Fibroblast of lung (primary cell): Measurements from ENCODE around the gene CCDC92. TPM values are rescaled to one million over a fixed set of nuclear protein-coding genes. Genes with fewer than 3 reads are reported as not detected.

Experiments
- DNase-seq, 2 donors: peaks; one replicate each; pipeline versions ENCODE4 v3.0.0 to v3.0.0-alpha.2; 2010; ENCODE audit warnings: low read depth in 2 of 2
- H2AFZ ChIP-seq: 2 replicates; pipeline ENCODE4 v1.5.1; 2012; ENCODE audit warnings: low read length, control low read depth, inconsistent platforms
- H3K27ac ChIP-seq: 2 replicates; pipeline ENCODE4 v1.5.1; 2011; ENCODE audit warnings: low read length, control low read depth; ENCODE audit not compliant: insufficient read depth
- H3K27me3 ChIP-seq: 2 replicates; pipeline ENCODE4 v1.5.1; 2011; ENCODE audit warnings: mild to moderate bottlenecking, low read length; ENCODE audit not compliant: control insufficient read depth, insufficient read depth
- H3K36me3 ChIP-seq: 2 replicates; pipeline ENCODE4 v1.5.1; 2011; ENCODE audit warnings: low read length; ENCODE audit not compliant: control insufficient read depth, insufficient read depth
- H3K4me1 ChIP-seq: 2 replicates; pipeline ENCODE4 v1.5.1; 2011; ENCODE audit warnings: low read length; ENCODE audit not compliant: control insufficient read depth, insufficient read depth; ENCODE audit errors: extremely low read depth
- H3K4me2 ChIP-seq: 2 replicates; pipeline ENCODE4 v1.5.1; 2011; ENCODE audit warnings: low read length, control low read depth; ENCODE audit not compliant: insufficient read depth; ENCODE audit errors: extremely low read depth
- H3K4me3 ChIP-seq, 4 experiments: fragments of 200-600 bp in 1 of 4; sonication (generic) in 1 of 4; replicated peaks in 1 of 4; 2 replicates each; pipeline ENCODE4 v1.5.1; 2011 to 2016; ENCODE audit warnings: low read length in 4 of 4, low read depth in 3 of 4, mild to moderate bottlenecking in 3 of 4, control low read depth in 2 of 4, inconsistent platforms in 1 of 4, mixed read lengths in 1 of 4; ENCODE audit not compliant: insufficient read depth in 1 of 4; ENCODE audit errors: control extremely low read depth in 1 of 4
- H3K79me2 ChIP-seq: 2 replicates; pipeline ENCODE4 v1.5.1; 2012; ENCODE audit warnings: mild to moderate bottlenecking, low read length, inconsistent platforms; ENCODE audit not compliant: control insufficient read depth, insufficient read depth
- H3K9ac ChIP-seq: 2 replicates; pipeline ENCODE4 v1.5.1; 2011; ENCODE audit warnings: mild to moderate bottlenecking, low read length, control low read depth; ENCODE audit not compliant: insufficient read depth
- H3K9me3 ChIP-seq: 2 replicates; pipeline ENCODE4 v1.5.1; 2012; ENCODE audit warnings: low read depth, low read length; ENCODE audit not compliant: control insufficient read depth, insufficient read depth
- H4K20me1 ChIP-seq: 2 replicates; pipeline ENCODE4 v1.5.1; 2011; ENCODE audit warnings: low read length; ENCODE audit not compliant: control insufficient read depth, insufficient read depth; ENCODE audit errors: extremely low read depth
- EZH2 ChIP-seq: IDR thresholded peaks from 2 replicates; pipeline ENCODE4 v1.5.1; 2012; ENCODE audit warnings: low read length, control low read depth, mild to moderate bottlenecking; ENCODE audit errors: missing control alignments
- polyA plus RNA-seq, 2 donors: library from polyadenylated mRNA; depleted of rRNA in 1 of 2; stranded (reverse) in 1 of 2; unstranded in 1 of 2; fragments of >200 nt; gene quantifications; 2 replicates each; pipeline ENCODE4 v1.2.1, GENCODE V29; 2011 to 2012; ENCODE audit warnings: missing spikeins in 1 of 2
- total RNA-seq: library from RNA; depleted of rRNA; stranded (reverse); fragments of >200 nt; gene quantifications from 2 replicates; pipeline ENCODE4 v1.2.1, GENCODE V29; 2014
- TF ChIP-seq, protein P1 (sequence below), 2 donors: IDR thresholded peaks in 1 of 2; conservative IDR thresholded peaks in 1 of 2; 1 replicate in 1 of 2; 2 replicates in 1 of 2; pipeline ENCODE4 v1.5.1; 2011 to 2012; ENCODE audit warnings: low read length in 2 of 2, control low read depth in 1 of 2, inconsistent platforms in 1 of 2, low read depth in 1 of 2, mild to moderate bottlenecking in 1 of 2

The CCDC92 gene
- total and polyA plus RNA-seq, 2 donors (not counting 1 experiment from before 2014, with no cell fraction given): 13.2 to 42.3 TPM

DNA sequence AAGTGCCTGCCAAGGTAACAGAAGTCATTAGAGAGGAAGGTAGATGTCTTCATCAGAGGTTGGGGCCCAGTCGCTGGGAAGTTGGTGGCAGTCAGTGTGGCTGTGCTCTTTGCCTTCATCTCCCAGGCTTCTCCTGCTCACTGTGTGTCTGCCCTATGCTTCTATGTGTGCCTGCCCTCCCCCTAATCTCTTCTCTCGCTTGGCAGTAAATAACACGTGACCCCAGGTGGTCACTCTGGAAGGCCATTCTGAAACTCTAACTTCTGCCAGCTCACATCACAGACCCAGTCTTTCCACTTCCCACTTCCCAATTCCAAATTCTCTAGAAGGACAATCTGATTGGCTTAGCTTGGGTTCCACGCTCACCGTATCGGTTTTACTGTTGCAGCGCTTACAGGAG is 9.6 kb upstream of the CCDC92 start:
- Histone ChIP-seq H3K9me3 (no peaks in the 10 kb centered on the region), H2AFZ (no peak overlapping the region), H4K20me1 (no peaks in the 10 kb centered on the region), H3K27me3 (no peaks in the 10 kb centered on the region), H3K27ac (no peak overlapping the region), H3K36me3 (peaks cover 3% of the 10 kb centered on the region), H3K4me1 (no peaks in the 10 kb centered on the region), H3K4me2 (no peak overlapping the region), H3K4me3 (no peak overlapping the region), H3K9ac (no peak overlapping the region), H3K79me2 (peaks cover 2% of the 10 kb centered on the region)
- no peak for DNase-seq
- TF ChIP-seq, protein P1, sequence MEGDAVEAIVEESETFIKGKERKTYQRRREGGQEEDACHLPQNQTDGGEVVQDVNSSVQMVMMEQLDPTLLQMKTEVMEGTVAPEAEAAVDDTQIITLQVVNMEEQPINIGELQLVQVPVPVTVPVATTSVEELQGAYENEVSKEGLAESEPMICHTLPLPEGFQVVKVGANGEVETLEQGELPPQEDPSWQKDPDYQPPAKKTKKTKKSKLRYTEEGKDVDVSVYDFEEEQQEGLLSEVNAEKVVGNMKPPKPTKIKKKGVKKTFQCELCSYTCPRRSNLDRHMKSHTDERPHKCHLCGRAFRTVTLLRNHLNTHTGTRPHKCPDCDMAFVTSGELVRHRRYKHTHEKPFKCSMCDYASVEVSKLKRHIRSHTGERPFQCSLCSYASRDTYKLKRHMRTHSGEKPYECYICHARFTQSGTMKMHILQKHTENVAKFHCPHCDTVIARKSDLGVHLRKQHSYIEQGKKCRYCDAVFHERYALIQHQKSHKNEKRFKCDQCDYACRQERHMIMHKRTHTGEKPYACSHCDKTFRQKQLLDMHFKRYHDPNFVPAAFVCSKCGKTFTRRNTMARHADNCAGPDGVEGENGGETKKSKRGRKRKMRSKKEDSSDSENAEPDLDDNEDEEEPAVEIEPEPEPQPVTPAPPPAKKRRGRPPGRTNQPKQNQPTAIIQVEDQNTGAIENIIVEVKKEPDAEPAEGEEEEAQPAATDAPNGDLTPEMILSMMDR (conservative IDR thresholded peaks at IDR 0.05 in 1 of 2, IDR thresholded peaks at IDR 0.05 in 1 of 2; ENCODE audit: low read depth in 1 of 2, low read length in 2 of 2): no peak
- TF ChIP-seq EZH2: no peak

DNA sequence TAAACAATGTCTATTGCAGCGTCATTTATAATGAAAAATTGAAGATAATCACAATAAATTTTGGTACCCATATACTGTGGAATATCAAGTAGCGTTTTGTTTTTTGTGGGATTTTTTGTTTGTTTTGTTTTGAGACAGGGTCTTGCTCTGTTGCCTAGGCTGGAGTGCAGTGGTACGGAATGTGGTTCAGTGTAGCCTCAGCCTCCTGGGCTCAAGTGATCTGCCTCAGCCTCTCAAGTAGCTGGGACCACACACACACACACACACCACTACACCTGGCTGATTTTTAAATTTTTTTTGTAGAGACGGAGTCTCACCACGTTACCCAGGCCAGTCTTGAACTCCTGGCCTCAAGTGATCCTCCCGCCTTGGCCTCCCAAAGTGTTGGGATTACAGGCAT is 6.9 kb upstream of the CCDC92 start:
- H3K4me1 ChIP-seq: no peaks in the 10 kb centered on the region
- TF ChIP-seq, protein P1 (conservative IDR thresholded peaks at IDR 0.05 in 1 of 2, IDR thresholded peaks at IDR 0.05 in 1 of 2; ENCODE audit: low read depth in 1 of 2, low read length in 2 of 2): no peak
- no peak for TF ChIP-seq EZH2

DNA sequence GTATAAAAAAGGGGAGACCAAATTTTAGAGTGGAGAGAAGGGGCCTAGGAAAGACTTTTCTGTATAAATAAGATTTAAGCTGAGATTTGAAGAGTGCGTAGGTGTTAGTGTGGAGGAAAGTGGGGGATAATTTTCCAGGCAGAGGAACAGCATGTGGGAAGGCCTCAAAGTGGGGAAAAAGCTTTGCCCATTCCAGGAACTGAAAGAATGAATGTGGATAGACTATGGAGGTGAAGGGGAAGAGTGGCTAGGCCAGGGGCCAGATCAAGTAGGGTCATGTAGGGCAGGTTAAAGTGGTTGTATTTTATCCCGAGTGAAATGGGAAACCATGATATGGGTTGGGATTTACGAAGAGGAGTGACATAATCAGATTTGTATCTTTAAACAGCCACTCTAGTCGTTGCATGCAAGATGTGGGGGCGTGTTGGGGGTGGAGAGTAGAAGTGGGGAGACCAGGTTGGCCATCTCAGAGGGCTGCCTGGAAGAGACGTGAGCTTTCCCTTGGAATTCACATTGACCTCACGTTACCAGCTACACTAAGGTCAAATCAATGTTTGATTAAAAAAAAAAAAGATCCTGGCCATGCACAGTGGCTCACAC is 3.7 kb upstream of the CCDC92 start:
- Histone ChIP-seq H3K4me1 (no peaks in the 10 kb centered on the region), H2AFZ (no peak overlapping the region), H3K27me3 (no peaks in the 10 kb centered on the region), H3K9ac (no peak overlapping the region), H3K36me3 (peaks cover 4% of the 10 kb centered on the region), H3K4me3 (no peak overlapping the region), H3K4me2 (no peak overlapping the region), H3K79me2 (peaks cover 9% of the 10 kb centered on the region), H3K27ac (no peak overlapping the region), H4K20me1 (no peaks in the 10 kb centered on the region), H3K9me3 (no peaks in the 10 kb centered on the region)
- DNase-seq: no peak
- TF ChIP-seq EZH2: no peak
- TF ChIP-seq, protein P1 (conservative IDR thresholded peaks at IDR 0.05 in 1 of 2, IDR thresholded peaks at IDR 0.05 in 1 of 2; ENCODE audit: low read depth in 1 of 2, low read length in 2 of 2): no peak

More for the DNA sequence above, 6.9 kb upstream of the CCDC92 start:
- peaks cover 3% of the 10 kb centered on the region for H3K79me2 ChIP-seq
- H3K27me3 ChIP-seq: no peaks in the 10 kb centered on the region
- peaks cover 4% of the 10 kb centered on the region for H3K36me3 ChIP-seq
- H2AFZ ChIP-seq: no peak overlapping the region
- H3K9ac ChIP-seq: no peak overlapping the region
- no peak for DNase-seq
- no peaks in the 10 kb centered on the region for H3K9me3 ChIP-seq
- H3K4me2 ChIP-seq: no peak overlapping the region
- H3K27ac ChIP-seq: no peak overlapping the region
- H3K4me3 ChIP-seq: no peak overlapping the region
- no peaks in the 10 kb centered on the region for H4K20me1 ChIP-seq
